PFSK-1 (cell line): ENCODE data around the gene UCN2.

ENCODE experiments used
- FOXP2 ChIP-seq: optimal IDR thresholded peaks from 2 replicates; pipeline ENCODE3; 2011; ENCODE audit warnings: borderline replicate concordance, control low read depth, inconsistent platforms; ENCODE audit not compliant: insufficient read depth; ENCODE audit errors: extremely low read length, extremely low read depth
- POLR2AphosphoS5 ChIP-seq: IDR thresholded peaks from 2 replicates; pipeline ENCODE4 v1.6.1; 2012; ENCODE audit warnings: low read depth, mild to moderate bottlenecking, control low read depth, low read length, moderate library complexity
- REST ChIP-seq, 2 experiments: IDR thresholded peaks; 2 replicates each; pipeline versions ENCODE4 v1.6.1 to v1.8.0; 2011 to 2012; ENCODE audit warnings: low read depth in 2 of 2, low read length in 2 of 2, control low read depth in 1 of 2, inconsistent platforms in 1 of 2, mild to moderate bottlenecking in 1 of 2, moderate library complexity in 1 of 2; ENCODE audit not compliant: insufficient read depth in 1 of 2
- SIN3A ChIP-seq: IDR thresholded peaks from 2 replicates; pipeline ENCODE4 v1.6.1; 2012; ENCODE audit warnings: mild to moderate bottlenecking, low read length, moderate library complexity, borderline replicate concordance; ENCODE audit not compliant: insufficient read depth
- TAF1 ChIP-seq: IDR thresholded peaks from 2 replicates; pipeline ENCODE4 v1.6.1; 2012; ENCODE audit warnings: low read length, control low read depth, borderline replicate concordance; ENCODE audit not compliant: insufficient read depth

GRCh38 chr3:48576647-48577046 is 13.1 kb upstream of the UCN2 start:
- TF ChIP-seq REST (IDR thresholded peaks at IDR 0.05; ENCODE audit: insufficient read depth in 1 of 2, low read depth in 2 of 2, low read length in 2 of 2), result no peak
- no peak for TF ChIP-seq TAF1
- TF ChIP-seq POLR2AphosphoS5, result no peak
- no peak for TF ChIP-seq SIN3A
- TF ChIP-seq FOXP2, result no peak
